Measurements from ENCODE around the gene PRKX.
"Not testable (repeated sequence)": the region's sequence is repeated elsewhere in the genome, so short reads cannot be mapped to it uniquely, and the experiment has no call there.

PRKX gene

DNA sequence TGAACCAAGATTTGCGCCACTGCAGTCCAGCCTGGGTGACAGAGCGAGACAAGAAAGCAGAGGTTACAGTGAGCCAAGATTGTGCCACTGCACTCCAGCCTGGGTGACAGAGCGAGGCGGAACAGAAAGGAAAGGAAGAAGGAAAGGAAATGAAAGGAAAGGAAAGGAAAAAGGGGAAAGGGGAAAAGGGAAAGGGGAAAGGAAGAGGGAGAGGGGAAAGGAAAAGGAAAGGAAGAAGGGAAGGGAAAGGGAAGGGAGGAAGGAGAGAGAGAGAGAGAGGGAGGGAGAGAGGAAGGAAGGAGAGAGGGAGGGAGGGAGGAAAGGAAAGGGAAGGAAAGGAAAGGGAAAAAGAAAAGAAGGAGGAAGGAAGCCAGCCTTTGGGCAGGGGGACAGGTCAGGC lies 76.6 kb downstream of the PRKX start:
- H3K4me2 ChIP-seq (ENCODE audit: low read length) = no peak overlapping the region
- no peak overlapping the region for H3K9ac ChIP-seq
- no peaks in the 10 kb centered on the region for H3K27me3 ChIP-seq (ENCODE audit: control insufficient read depth, insufficient read depth, low read length)
- H3K79me2 ChIP-seq = no peaks in the 10 kb centered on the region
- no peaks in the 10 kb centered on the region for H3K9me3 ChIP-seq (ENCODE audit: control insufficient read depth, low read length)
- no peaks in the 10 kb centered on the region for H3K4me1 ChIP-seq
- TF ChIP-seq CTCF (IDR thresholded peaks at IDR 0.05) = no peak
- H3K36me3 ChIP-seq (ENCODE audit: control insufficient read depth, insufficient read depth, low read length) = no peaks in the 10 kb centered on the region
- H2AFZ ChIP-seq = no peak overlapping the region
- no peak overlapping the region for H3K4me3 ChIP-seq (ENCODE audit: low read depth, low read length)
- H3K27ac ChIP-seq = no peak overlapping the region

DNA sequence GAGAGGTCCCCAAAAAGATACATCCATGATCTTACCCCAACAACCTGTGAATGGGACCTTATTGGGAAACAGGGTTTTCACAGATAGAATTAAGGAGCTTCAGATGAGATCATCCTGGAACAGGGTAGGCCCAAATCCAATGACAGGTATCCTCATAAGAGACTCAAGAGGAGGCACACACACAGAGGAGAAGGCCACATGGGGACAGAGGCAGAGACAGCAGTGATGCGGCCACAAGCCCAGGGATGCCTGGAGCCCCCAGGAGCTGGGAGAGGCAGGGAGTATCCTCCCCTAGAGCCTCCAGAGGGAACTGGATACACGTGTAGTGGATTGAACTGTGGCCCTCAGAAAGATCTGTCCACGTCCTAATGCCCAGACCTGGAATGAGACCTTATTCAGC lies 82.3 kb downstream of the PRKX start:
- no peaks in the 10 kb centered on the region for H3K4me1 ChIP-seq
- H3K9me3 ChIP-seq (ENCODE audit: control insufficient read depth, low read length) = no peaks in the 10 kb centered on the region
- no peaks in the 10 kb centered on the region for H3K36me3 ChIP-seq (ENCODE audit: control insufficient read depth, insufficient read depth, low read length)
- no peak overlapping the region for H3K4me3 ChIP-seq (ENCODE audit: low read depth, low read length)
- no peak for TF ChIP-seq CTCF (IDR thresholded peaks at IDR 0.05)
- H3K9ac ChIP-seq = no peak overlapping the region
- H3K27me3 ChIP-seq (ENCODE audit: control insufficient read depth, insufficient read depth, low read length) = no peaks in the 10 kb centered on the region
- no peaks in the 10 kb centered on the region for H3K79me2 ChIP-seq
- H2AFZ ChIP-seq = no peak overlapping the region
- H3K4me2 ChIP-seq (ENCODE audit: low read length) = no peak overlapping the region
- H3K27ac ChIP-seq = no peak overlapping the region

GRCh38 chrX:3627594-3627993 lies 85.9 kb downstream of the PRKX start:
- Histone ChIP-seq H3K27ac (no peak overlapping the region), H3K4me3 (ENCODE audit: low read depth, low read length) (no peak overlapping the region), H3K4me1 (no peaks in the 10 kb centered on the region), H3K9ac (no peak overlapping the region), H3K9me3 (ENCODE audit: control insufficient read depth, low read length) (no peaks in the 10 kb centered on the region), H2AFZ (no peak overlapping the region), H3K4me2 (ENCODE audit: low read length) (no peak overlapping the region), H3K27me3 (ENCODE audit: control insufficient read depth, insufficient read depth, low read length) (no peaks in the 10 kb centered on the region), H3K79me2 (no peaks in the 10 kb centered on the region), H3K36me3 (ENCODE audit: control insufficient read depth, insufficient read depth, low read length) (no peaks in the 10 kb centered on the region)
- no peak for TF ChIP-seq CTCF (IDR thresholded peaks at IDR 0.05)

DNA sequence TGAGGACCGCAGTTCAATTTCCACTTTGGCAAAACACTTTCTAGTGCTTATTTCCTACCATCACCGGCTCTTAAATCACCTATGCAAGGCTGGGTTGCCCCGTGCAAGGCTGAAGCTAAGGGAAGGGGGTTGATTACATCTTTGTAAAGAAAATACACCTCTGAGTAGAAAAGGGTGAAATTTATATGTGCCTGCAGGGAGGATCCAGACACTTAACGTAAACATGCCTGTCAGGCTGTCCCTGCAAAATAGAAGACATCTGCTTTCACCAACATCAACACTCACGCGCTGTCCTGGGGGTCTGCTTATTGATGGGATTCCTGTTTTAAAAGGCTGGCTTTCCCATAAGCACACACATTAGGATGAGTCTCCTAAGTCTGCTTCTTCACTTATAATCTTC lies 92.0 kb downstream of the PRKX start:
- H3K9ac ChIP-seq = no peak overlapping the region
- TF ChIP-seq CTCF (IDR thresholded peaks at IDR 0.05) = no peak
- H3K27me3 ChIP-seq (ENCODE audit: control insufficient read depth, insufficient read depth, low read length) = no peaks in the 10 kb centered on the region
- H3K36me3 ChIP-seq (ENCODE audit: control insufficient read depth, insufficient read depth, low read length) = no peaks in the 10 kb centered on the region
- H3K4me2 ChIP-seq (ENCODE audit: low read length) = no peak overlapping the region
- no peaks in the 10 kb centered on the region for H3K79me2 ChIP-seq
- H3K4me3 ChIP-seq (ENCODE audit: low read depth, low read length) = no peak overlapping the region
- no peak overlapping the region for H3K27ac ChIP-seq
- H3K9me3 ChIP-seq (ENCODE audit: control insufficient read depth, low read length) = no peaks in the 10 kb centered on the region
- no peaks in the 10 kb centered on the region for H3K4me1 ChIP-seq
- no peak overlapping the region for H2AFZ ChIP-seq

DNA sequence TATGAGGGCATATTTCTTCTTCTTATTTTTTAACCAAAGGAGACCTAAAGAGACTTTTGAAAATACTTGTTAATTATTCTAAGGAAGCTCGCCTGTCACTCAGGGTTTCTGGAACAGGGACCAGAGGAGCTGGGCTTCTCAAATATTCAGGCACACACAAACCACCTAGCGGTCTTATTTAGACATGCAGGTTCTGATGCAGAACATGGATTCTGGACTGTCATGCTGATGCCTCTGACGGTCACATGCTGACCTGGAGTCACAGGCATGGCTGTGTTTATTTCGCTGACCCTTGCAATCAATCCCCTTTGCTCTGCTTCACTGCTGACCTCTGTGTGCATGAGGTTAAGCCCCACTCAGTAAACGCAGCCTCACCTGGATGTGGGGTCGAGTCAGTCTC lies 101.7 kb downstream of the PRKX start:
- H3K36me3 ChIP-seq (ENCODE audit: control insufficient read depth, insufficient read depth, low read length) = not testable (repeated sequence)

More for the DNA sequence above, 101.7 kb downstream of the PRKX start:
- H3K9me3 ChIP-seq (ENCODE audit: control insufficient read depth, low read length); H3K79me2 ChIP-seq; H3K4me3 ChIP-seq (ENCODE audit: low read depth, low read length); H2AFZ ChIP-seq; H3K9ac ChIP-seq; H3K4me1 ChIP-seq; H3K4me2 ChIP-seq (ENCODE audit: low read length); H3K27ac ChIP-seq; H3K27me3 ChIP-seq (ENCODE audit: control insufficient read depth, insufficient read depth, low read length): not testable (repeated sequence)
